ENCODE data around the gene LMNB1.
A peak's percentile ranks its signal among the peaks of the same experiment; 100 is the strongest.
"Not testable (repeated sequence)": the region's sequence is repeated elsewhere in the genome, so short reads cannot be mapped to it uniquely, and the experiment has no call there.

The LMNB1 gene

GRCh38 chr5:126776499-126777256 lies at the start of gene LMNB1:
Gene LMNB1, plus strand, starts transcription at chr5:126777136. Its CDS starts 373 bp downstream, at chr5:126777509.
- peak; percentile 93 for DNase-seq (ENCODE audit: low read depth in 2 of 2)

- no peak for DNase-seq (ENCODE audit: low read depth in 2 of 2)
Measured at GRCh38 chr5:126732716-126733115, 44.2 kb upstream of the LMNB1 start.

- DNase-seq (ENCODE audit: low read depth in 2 of 2): not testable (repeated sequence)
Measured at GRCh38 chr5:126734573-126734972, 42.4 kb upstream of the LMNB1 start.

GRCh38 chr5:126736141-126736540 lies 40.8 kb upstream of the LMNB1 start:
- DNase-seq (ENCODE audit: low read depth in 2 of 2): no peak

- DNase-seq (ENCODE audit: low read depth in 2 of 2): no peak
Measured at GRCh38 chr5:126741361-126741760, 35.6 kb upstream of the LMNB1 start.

GRCh38 chr5:126742425-126742824 lies 34.5 kb upstream of the LMNB1 start:
- no peak for DNase-seq (ENCODE audit: low read depth in 2 of 2)

- DNase-seq (ENCODE audit: low read depth in 2 of 2): no peak
Measured at GRCh38 chr5:126744836-126745235, 32.1 kb upstream of the LMNB1 start.

GRCh38 chr5:126745259-126745992 lies 31.5 kb upstream of the LMNB1 start:
- no peak for DNase-seq (ENCODE audit: low read depth in 2 of 2)

GRCh38 chr5:126746290-126746689 lies 30.6 kb upstream of the LMNB1 start:
- DNase-seq (ENCODE audit: low read depth in 2 of 2): no peak

GRCh38 chr5:126752081-126752785 lies 24.7 kb upstream of the LMNB1 start:
- no peak for DNase-seq (ENCODE audit: low read depth in 2 of 2)

GRCh38 chr5:126753227-126753626 lies 23.7 kb upstream of the LMNB1 start:
- DNase-seq (ENCODE audit: low read depth in 2 of 2): no peak

- no peak for DNase-seq (ENCODE audit: low read depth in 2 of 2)
Measured at GRCh38 chr5:126754609-126755008, 22.3 kb upstream of the LMNB1 start.

GRCh38 chr5:126755593-126755992 lies 21.3 kb upstream of the LMNB1 start:
- DNase-seq (ENCODE audit: low read depth in 2 of 2): no peak

- no peak for DNase-seq (ENCODE audit: low read depth in 2 of 2)
Measured at GRCh38 chr5:126757713-126758357, 19.1 kb upstream of the LMNB1 start.

GRCh38 chr5:126763371-126763770 lies 13.6 kb upstream of the LMNB1 start:
- DNase-seq (ENCODE audit: low read depth in 2 of 2): no peak

GRCh38 chr5:126769703-126770102 lies 7.2 kb upstream of the LMNB1 start:
- no peak for DNase-seq (ENCODE audit: low read depth in 2 of 2)

GRCh38 chr5:126773536-126773935 lies 3.4 kb upstream of the LMNB1 start:
- not testable (repeated sequence) for DNase-seq (ENCODE audit: low read depth in 2 of 2)

GRCh38 chr5:126774595-126774994 lies 2.3 kb upstream of the LMNB1 start:
- not testable (repeated sequence) for DNase-seq (ENCODE audit: low read depth in 2 of 2)

GRCh38 chr5:126777257-126777974 lies 480 bp downstream of the LMNB1 start:
- peak; percentile 32 to 36 for DNase-seq (ENCODE audit: low read depth in 2 of 2)

GRCh38 chr5:126777975-126778674 lies 1.2 kb downstream of the LMNB1 start:
- peak; percentile 88 to 93 for DNase-seq (ENCODE audit: low read depth in 2 of 2)
